ENCODE data around the gene TMEM9.

DNA sequence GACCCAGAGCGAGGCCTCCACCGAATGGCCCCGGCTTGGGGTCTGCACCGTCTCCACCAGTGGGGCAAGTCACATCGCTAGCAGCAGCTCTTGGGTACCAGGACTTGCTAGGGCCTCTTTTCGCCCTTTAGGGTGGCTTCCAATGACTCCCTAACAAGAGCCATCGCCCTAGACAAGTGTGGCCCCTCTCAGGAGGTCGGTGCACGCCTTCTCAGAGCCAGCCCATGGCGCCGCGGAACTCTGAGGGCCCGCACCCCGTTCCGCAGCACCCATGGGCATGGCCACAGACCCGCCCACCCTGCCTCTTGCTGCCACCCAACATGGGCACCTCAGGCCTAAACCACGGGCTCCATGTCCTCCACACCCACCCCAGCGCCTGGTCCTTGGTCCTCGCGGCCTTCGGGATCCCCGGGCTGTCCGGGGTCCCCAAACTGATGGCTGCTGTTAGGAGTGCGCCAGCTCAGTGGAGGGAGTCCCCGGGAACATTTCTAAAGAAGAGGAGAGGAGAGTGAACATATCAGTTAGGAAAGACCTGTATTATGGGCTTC is 38.8 kb downstream of the TMEM9 start:
- TF ChIP-seq, protein P1, sequence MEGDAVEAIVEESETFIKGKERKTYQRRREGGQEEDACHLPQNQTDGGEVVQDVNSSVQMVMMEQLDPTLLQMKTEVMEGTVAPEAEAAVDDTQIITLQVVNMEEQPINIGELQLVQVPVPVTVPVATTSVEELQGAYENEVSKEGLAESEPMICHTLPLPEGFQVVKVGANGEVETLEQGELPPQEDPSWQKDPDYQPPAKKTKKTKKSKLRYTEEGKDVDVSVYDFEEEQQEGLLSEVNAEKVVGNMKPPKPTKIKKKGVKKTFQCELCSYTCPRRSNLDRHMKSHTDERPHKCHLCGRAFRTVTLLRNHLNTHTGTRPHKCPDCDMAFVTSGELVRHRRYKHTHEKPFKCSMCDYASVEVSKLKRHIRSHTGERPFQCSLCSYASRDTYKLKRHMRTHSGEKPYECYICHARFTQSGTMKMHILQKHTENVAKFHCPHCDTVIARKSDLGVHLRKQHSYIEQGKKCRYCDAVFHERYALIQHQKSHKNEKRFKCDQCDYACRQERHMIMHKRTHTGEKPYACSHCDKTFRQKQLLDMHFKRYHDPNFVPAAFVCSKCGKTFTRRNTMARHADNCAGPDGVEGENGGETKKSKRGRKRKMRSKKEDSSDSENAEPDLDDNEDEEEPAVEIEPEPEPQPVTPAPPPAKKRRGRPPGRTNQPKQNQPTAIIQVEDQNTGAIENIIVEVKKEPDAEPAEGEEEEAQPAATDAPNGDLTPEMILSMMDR (IDR thresholded peaks at IDR 0.05): no peak
- TF ChIP-seq POLR2AphosphoS5 (IDR thresholded peaks at IDR 0.05; ENCODE audit: low read depth, low read length): no peak
- no peak for TF ChIP-seq TCF7L2 (IDR thresholded peaks at IDR 0.05; ENCODE audit: low read depth, low read length)
- no peak for TF ChIP-seq SIN3A (IDR thresholded peaks at IDR 0.05; ENCODE audit: borderline replicate concordance, insufficient read depth, low read depth, low read length)
- TF ChIP-seq, protein P2, sequence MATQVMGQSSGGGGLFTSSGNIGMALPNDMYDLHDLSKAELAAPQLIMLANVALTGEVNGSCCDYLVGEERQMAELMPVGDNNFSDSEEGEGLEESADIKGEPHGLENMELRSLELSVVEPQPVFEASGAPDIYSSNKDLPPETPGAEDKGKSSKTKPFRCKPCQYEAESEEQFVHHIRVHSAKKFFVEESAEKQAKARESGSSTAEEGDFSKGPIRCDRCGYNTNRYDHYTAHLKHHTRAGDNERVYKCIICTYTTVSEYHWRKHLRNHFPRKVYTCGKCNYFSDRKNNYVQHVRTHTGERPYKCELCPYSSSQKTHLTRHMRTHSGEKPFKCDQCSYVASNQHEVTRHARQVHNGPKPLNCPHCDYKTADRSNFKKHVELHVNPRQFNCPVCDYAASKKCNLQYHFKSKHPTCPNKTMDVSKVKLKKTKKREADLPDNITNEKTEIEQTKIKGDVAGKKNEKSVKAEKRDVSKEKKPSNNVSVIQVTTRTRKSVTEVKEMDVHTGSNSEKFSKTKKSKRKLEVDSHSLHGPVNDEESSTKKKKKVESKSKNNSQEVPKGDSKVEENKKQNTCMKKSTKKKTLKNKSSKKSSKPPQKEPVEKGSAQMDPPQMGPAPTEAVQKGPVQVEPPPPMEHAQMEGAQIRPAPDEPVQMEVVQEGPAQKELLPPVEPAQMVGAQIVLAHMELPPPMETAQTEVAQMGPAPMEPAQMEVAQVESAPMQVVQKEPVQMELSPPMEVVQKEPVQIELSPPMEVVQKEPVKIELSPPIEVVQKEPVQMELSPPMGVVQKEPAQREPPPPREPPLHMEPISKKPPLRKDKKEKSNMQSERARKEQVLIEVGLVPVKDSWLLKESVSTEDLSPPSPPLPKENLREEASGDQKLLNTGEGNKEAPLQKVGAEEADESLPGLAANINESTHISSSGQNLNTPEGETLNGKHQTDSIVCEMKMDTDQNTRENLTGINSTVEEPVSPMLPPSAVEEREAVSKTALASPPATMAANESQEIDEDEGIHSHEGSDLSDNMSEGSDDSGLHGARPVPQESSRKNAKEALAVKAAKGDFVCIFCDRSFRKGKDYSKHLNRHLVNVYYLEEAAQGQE (IDR thresholded peaks at IDR 0.05; ENCODE audit: insufficient read depth in 1 of 2, low read depth in 2 of 2, low read length in 1 of 2): no peak
